Kidney epithelial cell (primary cell): Measurements from ENCODE around the gene CSF3R. TPM values are rescaled to one million over a fixed set of nuclear protein-coding genes. Genes with fewer than 3 reads are reported as not detected.

Source experiments
- DNase-seq: peaks from one replicate; pipeline ENCODE4 v3.0.0-alpha.2; 2010; ENCODE audit warnings: low read depth
- H3K27me3 ChIP-seq: 2 replicates; pipeline ENCODE4 v1.6.0; 2011; ENCODE audit warnings: low read length; ENCODE audit not compliant: control insufficient read depth, insufficient read depth
- H3K36me3 ChIP-seq: 2 replicates; pipeline ENCODE4 v1.5.1; 2011; ENCODE audit warnings: low read length; ENCODE audit not compliant: control insufficient read depth, insufficient read depth
- H3K4me3 ChIP-seq: 2 replicates; pipeline ENCODE4 v1.5.1; 2011; ENCODE audit warnings: low read depth, mild to moderate bottlenecking, control low read depth, low read length
- CTCF ChIP-seq: IDR thresholded peaks from 2 replicates; pipeline ENCODE4 v1.5.1; 2011; ENCODE audit warnings: mild to moderate bottlenecking, moderate library complexity, low read length, control low read depth, inconsistent platforms; ENCODE audit not compliant: insufficient read depth, poor library complexity, severe bottlenecking
- total RNA-seq: library from RNA; depleted of rRNA; stranded (reverse); fragments of >200 nt; gene quantifications from 2 replicates; pipeline ENCODE4 v1.2.3, GENCODE V29; 2015

The CSF3R gene
- total RNA-seq, 1 donor from 2014 or later: not detected

- Histone ChIP-seq H3K4me3 (no peak overlapping the region), H3K36me3 (no peaks in the 10 kb centered on the region), H3K27me3 (peaks cover 7% of the 10 kb centered on the region)
- DNase-seq: no peak
- no peak for TF ChIP-seq CTCF
Observed at GRCh38 chr1:36469163-36469562, 13.6 kb downstream of the CSF3R start.

- Histone ChIP-seq H3K36me3 (no peaks in the 10 kb centered on the region), H3K27me3 (peaks cover 7% of the 10 kb centered on the region), H3K4me3 (no peak overlapping the region)
- DNase-seq: no peak
- no peak for TF ChIP-seq CTCF
Observed at GRCh38 chr1:36467700-36468455, 14.8 kb downstream of the CSF3R start.

DNA sequence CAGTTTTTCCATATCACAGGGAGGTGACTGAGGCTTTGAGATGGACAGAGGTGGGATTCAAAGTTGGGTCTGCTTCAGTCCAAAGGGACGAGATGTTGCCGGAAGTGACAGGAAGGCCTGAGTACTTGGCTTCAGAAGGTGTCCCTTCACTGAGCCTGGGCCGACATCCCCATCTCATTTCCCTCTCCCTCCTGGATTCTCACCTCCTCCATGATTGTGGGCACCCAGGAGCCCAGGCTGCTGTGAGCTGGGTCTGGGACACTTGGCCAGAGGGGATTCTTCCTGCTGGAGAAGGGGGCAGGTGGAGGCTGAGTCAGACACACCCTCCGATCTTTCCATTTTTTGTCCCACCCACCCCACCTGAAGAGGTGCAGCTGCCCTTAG, 15.7 kb downstream of the CSF3R start:
- H3K4me3 ChIP-seq: no peak overlapping the region
- DNase-seq: no peak
- H3K36me3 ChIP-seq: no peaks in the 10 kb centered on the region
- TF ChIP-seq CTCF: no peak
- peaks cover 3% of the 10 kb centered on the region for H3K27me3 ChIP-seq

GRCh38 chr1:36466370-36467026, 16.2 kb downstream of the CSF3R start:
- no peak for TF ChIP-seq CTCF
- H3K27me3 ChIP-seq: no peaks in the 10 kb centered on the region
- no peak overlapping the region for H3K4me3 ChIP-seq
- no peaks in the 10 kb centered on the region for H3K36me3 ChIP-seq
- no peak for DNase-seq

DNA sequence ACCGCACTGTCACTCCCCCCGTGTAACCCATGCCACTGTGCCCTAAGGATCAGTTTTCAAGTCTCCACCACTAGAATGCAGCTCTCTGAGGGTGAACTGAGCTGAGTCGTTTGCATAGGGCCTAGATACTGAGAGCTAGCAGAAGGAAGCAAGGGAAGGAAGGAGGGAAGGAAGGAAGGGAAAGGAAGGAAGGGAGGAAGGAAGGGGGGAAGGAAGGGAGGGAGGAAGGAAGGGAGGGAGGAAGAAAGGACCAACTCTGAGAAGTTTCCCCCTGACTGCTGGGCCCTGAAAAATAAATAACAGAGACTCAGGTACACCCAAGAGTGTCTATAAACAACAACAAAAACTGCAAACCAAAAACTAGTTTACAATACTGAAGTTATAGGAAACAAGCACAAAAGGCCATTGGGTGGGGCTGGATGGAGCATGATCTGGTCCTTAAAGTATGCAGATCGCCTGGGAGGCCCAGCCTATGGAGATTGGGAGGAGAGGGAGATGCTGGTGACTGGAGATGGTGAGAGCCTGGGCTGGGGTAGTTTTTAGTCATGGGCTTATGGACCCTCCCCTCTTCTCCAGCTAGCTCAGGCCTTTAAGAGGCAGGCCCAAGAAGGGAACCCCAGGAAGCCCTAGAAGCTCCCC, 16.9 kb downstream of the CSF3R start:
- no peak overlapping the region for H3K4me3 ChIP-seq
- no peak for TF ChIP-seq CTCF
- H3K36me3 ChIP-seq: no peaks in the 10 kb centered on the region
- H3K27me3 ChIP-seq: no peaks in the 10 kb centered on the region
- DNase-seq: no peak
